HCT116 (cell line): ENCODE results near the gene RIT2. TPM values are rescaled to one million over a fixed set of nuclear protein-coding genes. Genes with fewer than 3 reads are reported as not detected.

Experiments used
- ATAC-seq: fragments of 200-7000 bp; cut with Tn5 transposase; 2 replicates; pipeline ENCODE4 v1.9.1; 2020; ENCODE audit warnings: mild to moderate bottlenecking, moderate library complexity
- BruUV-seq: library from RNA; stranded (reverse); fragments of 400-500 nt; replicated peaks from 2 replicates; lab custom pipeline; 2021; lab: Mats Ljungman, UMichigan
- CTCF ChIA-PET: fragments of 300-600 bp; sonication (Branson Sonifier 250); formaldehyde crosslinking; loops from one replicate; lab custom pipeline; 2021; ENCODE audit warnings: antibody characterized with exemption; lab: Charles Lee
- POLR2A ChIA-PET: fragments of 300-600, 350-600 bp; sonication (Branson Sonifier 250); formaldehyde crosslinking; loops from one replicate; lab custom pipeline; 2021; ENCODE audit warnings: antibody characterized with exemption; lab: Charles Lee
- RAD21 ChIA-PET, 2 experiments: fragments of 300-600 bp; sonication (Branson Sonifier 250); formaldehyde crosslinking; loops; one replicate each; lab custom pipeline; 2023; ENCODE audit warnings: low total read pairs in 2 of 2; ENCODE audit not compliant: uncharacterized antibody in 2 of 2, unreplicated experiment in 2 of 2, low non-redundant PET in 1 of 2; lab: Charles Lee
- DNase-seq: peaks from one replicate; pipeline ENCODE4 v3.0.0-alpha.2; 2010; ENCODE audit warnings: low read depth, low spot score
- H2AFZ ChIP-seq: fragments of 200-600 bp; shearing (Covaris generic), sonication (generic); 2 replicates; pipeline ENCODE4 v1.6.1; 2017; ENCODE audit warnings: low read depth, mixed run types, mixed read lengths, antibody characterized with exemption, low read length; ENCODE audit not compliant: poor library complexity, severe bottlenecking
- H3K27ac ChIP-seq: 2 replicates; pipeline ENCODE4 v1.5.1; 2012; ENCODE audit warnings: low read depth, low read length
- H3K27me3 ChIP-seq: fragments of 200-600 bp; sonication (generic); 2 replicates; pipeline ENCODE4 v1.6.1; 2016; ENCODE audit warnings: mixed run types, low read length, mixed read lengths; ENCODE audit not compliant: insufficient read depth
- H3K36me3 ChIP-seq, 2 experiments: fragments of 200-500 bp in 1 of 2; fragments of 200-600 bp in 1 of 2; sonication (Bioruptor generic) in 1 of 2; sonication (generic) in 1 of 2; 2 replicates each; pipeline versions ENCODE4 v1.5.1 to v1.6.1; 2014 to 2016; ENCODE audit warnings: low read length in 2 of 2, inconsistent platforms in 1 of 2, mixed read lengths in 1 of 2, mixed run types in 1 of 2; ENCODE audit not compliant: insufficient read depth in 2 of 2, control insufficient read depth in 1 of 2
- H3K4me1 ChIP-seq, 2 experiments: fragments of 200-600 bp in 1 of 2; sonication (generic) in 1 of 2; 2 replicates each; pipeline versions ENCODE4 v1.5.1 to v1.6.1; 2012 to 2017; ENCODE audit warnings: low read length in 2 of 2, inconsistent platforms in 1 of 2, mild to moderate bottlenecking in 1 of 2, mixed read lengths in 1 of 2, mixed run types in 1 of 2, moderate library complexity in 1 of 2; ENCODE audit not compliant: insufficient read depth in 2 of 2, control insufficient read depth in 1 of 2
- H3K4me2 ChIP-seq: fragments of 200-600 bp; sonication (generic); 2 replicates; pipeline ENCODE4 v1.6.1; 2017; ENCODE audit warnings: mixed run types, low read length, mixed read lengths
- H3K4me3 ChIP-seq, 2 experiments: fragments of 200-600 bp in 1 of 2; sonication (generic) in 1 of 2; replicated peaks in 1 of 2; 2 replicates each; pipeline ENCODE4 v1.5.1; 2011 to 2016; ENCODE audit warnings: low read length in 2 of 2, control low read depth in 1 of 2, low read depth in 1 of 2, mild to moderate bottlenecking in 1 of 2, mixed read lengths in 1 of 2, mixed run types in 1 of 2
- H3K79me2 ChIP-seq: fragments of 200-600 bp; sonication (generic); 2 replicates; pipeline ENCODE4 v1.6.1; 2017; ENCODE audit warnings: mild to moderate bottlenecking, mixed run types, low read length, moderate library complexity, mixed read lengths; ENCODE audit not compliant: insufficient read depth
- H3K9ac ChIP-seq: fragments of 200-600 bp; sonication (generic); 2 replicates; pipeline ENCODE4 v1.6.1; 2016; ENCODE audit warnings: low read length, mixed read lengths
- H3K9me2 ChIP-seq: fragments of 200-600 bp; sonication (generic), shearing (Covaris generic); 2 replicates; pipeline ENCODE4 v1.6.1; 2017; ENCODE audit warnings: mixed run types, mild to moderate bottlenecking, moderate library complexity; ENCODE audit not compliant: insufficient read depth
- H3K9me3 ChIP-seq, 2 experiments: fragments of 200-500 bp in 1 of 2; fragments of 200-600 bp in 1 of 2; sonication (Bioruptor generic) in 1 of 2; sonication (generic) in 1 of 2; 2 replicates each; pipeline ENCODE4 v1.6.1; 2014 to 2017; ENCODE audit warnings: low read length in 2 of 2, mixed read lengths in 2 of 2, inconsistent platforms in 1 of 2, low read depth in 1 of 2, mild to moderate bottlenecking in 1 of 2, mixed run types in 1 of 2, moderate library complexity in 1 of 2; ENCODE audit not compliant: control insufficient read depth in 1 of 2, insufficient read depth in 1 of 2
- H4K20me1 ChIP-seq: fragments of 200-600 bp; sonication (generic), shearing (Covaris generic); 2 replicates; pipeline ENCODE4 v1.6.1; 2017; ENCODE audit warnings: mixed run types, mild to moderate bottlenecking, moderate library complexity; ENCODE audit not compliant: insufficient read depth
- CBX3 ChIP-seq: IDR thresholded peaks from 2 replicates; pipeline ENCODE4 v1.6.1; 2012; ENCODE audit warnings: low read depth
- CEBPB ChIP-seq: IDR thresholded peaks from 2 replicates; pipeline ENCODE4 v1.6.1; 2012; ENCODE audit warnings: low read depth
- ELF1 ChIP-seq: IDR thresholded peaks from 2 replicates; pipeline ENCODE4 v1.6.1; 2012; ENCODE audit warnings: low read depth, borderline replicate concordance
- EZH2 ChIP-seq: fragments of 200-600 bp; sonication (generic); IDR thresholded peaks from 2 replicates; pipeline ENCODE4 v1.6.1; 2017; ENCODE audit warnings: antibody characterized with exemption, mixed run types
- POLR2A ChIP-seq: IDR thresholded peaks from 2 replicates; pipeline ENCODE4 v1.7.0; 2011; ENCODE audit warnings: borderline replicate concordance; ENCODE audit not compliant: insufficient read depth, insufficient read length; ENCODE audit errors: extremely low read depth
- POLR2AphosphoS5 ChIP-seq: IDR thresholded peaks from 2 replicates; pipeline ENCODE4 v1.6.1; 2011; ENCODE audit warnings: mild to moderate bottlenecking, low read depth, low read length, moderate library complexity
- RAD21 ChIP-seq: IDR thresholded peaks from 2 replicates; pipeline ENCODE4 v1.6.1; 2012; ENCODE audit warnings: low read depth, mild to moderate bottlenecking
- SRF ChIP-seq: IDR thresholded peaks from 2 replicates; pipeline ENCODE4 v1.6.1; 2012; ENCODE audit warnings: low read depth
- TCF7L2 ChIP-seq: IDR thresholded peaks from 2 replicates; pipeline ENCODE4 v1.7.0; 2011; ENCODE audit warnings: borderline replicate concordance, inconsistent platforms; ENCODE audit not compliant: insufficient read depth, insufficient read length; ENCODE audit errors: extremely low read depth
- YY1 ChIP-seq: IDR thresholded peaks from 2 replicates; pipeline ENCODE4 v1.6.1; 2011; ENCODE audit warnings: low read length, low read depth, moderate library complexity, mild to moderate bottlenecking; ENCODE audit not compliant: insufficient replicate concordance; ENCODE audit errors: extremely low read depth
- ZFX ChIP-seq: fragments of 450-650 bp; IDR thresholded peaks from 2 replicates; pipeline ENCODE4 v1.6.1; 2017
- intact Hi-C: fragments of 100-400 bp; cut with micrococcal nuclease; formaldehyde crosslinking; loops from 2 replicates; pipeline ENCODE4 v1.10.0; 2022
- total RNA-seq: library from RNA; stranded (reverse); gene quantifications from one replicate; pipeline ENCODE4 v1.2.1, GENCODE V29; 2021; ENCODE audit not compliant: unreplicated experiment
- TF ChIP-seq, protein P1 (sequence below): IDR thresholded peaks from 2 replicates; pipeline ENCODE4 v1.6.1; 2012
- TF ChIP-seq, protein P2 (sequence below): IDR thresholded peaks from 2 replicates; pipeline ENCODE4 v1.6.1; 2012; ENCODE audit warnings: low read depth
- TF ChIP-seq, protein P3 (sequence below): IDR thresholded peaks from 2 replicates; pipeline ENCODE4 v1.6.1; 2011; ENCODE audit warnings: mild to moderate bottlenecking, low read length, moderate library complexity; ENCODE audit not compliant: insufficient replicate concordance; ENCODE audit errors: extremely low read depth

Gene RIT2
- total RNA-seq, 1 experiment from 2014 or later = not detected

DNA sequence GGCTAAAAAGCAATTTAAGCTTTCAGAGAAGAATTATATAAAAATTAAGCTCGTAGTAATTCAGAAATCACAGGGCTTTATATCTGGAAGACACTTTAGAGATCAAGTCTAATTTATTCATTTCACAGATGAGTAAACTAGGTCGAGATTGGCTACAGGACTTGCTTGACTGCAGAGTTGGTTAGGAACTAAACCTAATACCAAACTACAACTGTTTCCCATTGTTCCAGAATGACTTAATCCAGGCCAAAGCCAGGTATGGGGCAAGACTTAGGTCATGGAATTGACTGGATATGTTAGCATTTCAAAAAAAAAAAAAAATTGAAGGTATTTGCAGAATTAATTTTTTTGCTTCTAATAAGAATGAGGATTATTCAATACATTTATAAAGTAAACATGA, 146.1 kb downstream of the RIT2 start:
- H3K27me3 ChIP-seq = no peaks in the 10 kb centered on the region

More for the DNA sequence above, 146.1 kb downstream of the RIT2 start:
- Histone ChIP-seq H3K9me3 (peaks cover 6 to 17% of the 10 kb centered on the region in 2 experiments; a peak in 2 of 4 replicates), H3K9ac (no peak overlapping the region), H3K4me3 (no peak overlapping the region), H3K4me1 (no peaks in the 10 kb centered on the region), H3K79me2 (no peaks in the 10 kb centered on the region), H3K27ac (no peak overlapping the region), H3K36me3 (no peaks in the 10 kb centered on the region; a peak in 1 of 4 replicates), H3K4me2 (no peak overlapping the region), H2AFZ (no peak overlapping the region), H3K9me2 (no peaks in the 10 kb centered on the region), H4K20me1 (no peaks in the 10 kb centered on the region)
- ChIA-PET RAD21 (no interaction called here), CTCF (no interaction called here), POLR2A (no interaction called here)
- DNase-seq = no peak
- intact Hi-C loops = no loop called here
- no peak for ATAC-seq
- no peak for TF ChIP-seq ELF1
- TF ChIP-seq CEBPB = no peak
- TF ChIP-seq, protein P1, sequence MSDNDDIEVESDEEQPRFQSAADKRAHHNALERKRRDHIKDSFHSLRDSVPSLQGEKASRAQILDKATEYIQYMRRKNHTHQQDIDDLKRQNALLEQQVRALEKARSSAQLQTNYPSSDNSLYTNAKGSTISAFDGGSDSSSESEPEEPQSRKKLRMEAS = no peak
- no peak for TF ChIP-seq POLR2AphosphoS5
- TF ChIP-seq, protein P2, sequence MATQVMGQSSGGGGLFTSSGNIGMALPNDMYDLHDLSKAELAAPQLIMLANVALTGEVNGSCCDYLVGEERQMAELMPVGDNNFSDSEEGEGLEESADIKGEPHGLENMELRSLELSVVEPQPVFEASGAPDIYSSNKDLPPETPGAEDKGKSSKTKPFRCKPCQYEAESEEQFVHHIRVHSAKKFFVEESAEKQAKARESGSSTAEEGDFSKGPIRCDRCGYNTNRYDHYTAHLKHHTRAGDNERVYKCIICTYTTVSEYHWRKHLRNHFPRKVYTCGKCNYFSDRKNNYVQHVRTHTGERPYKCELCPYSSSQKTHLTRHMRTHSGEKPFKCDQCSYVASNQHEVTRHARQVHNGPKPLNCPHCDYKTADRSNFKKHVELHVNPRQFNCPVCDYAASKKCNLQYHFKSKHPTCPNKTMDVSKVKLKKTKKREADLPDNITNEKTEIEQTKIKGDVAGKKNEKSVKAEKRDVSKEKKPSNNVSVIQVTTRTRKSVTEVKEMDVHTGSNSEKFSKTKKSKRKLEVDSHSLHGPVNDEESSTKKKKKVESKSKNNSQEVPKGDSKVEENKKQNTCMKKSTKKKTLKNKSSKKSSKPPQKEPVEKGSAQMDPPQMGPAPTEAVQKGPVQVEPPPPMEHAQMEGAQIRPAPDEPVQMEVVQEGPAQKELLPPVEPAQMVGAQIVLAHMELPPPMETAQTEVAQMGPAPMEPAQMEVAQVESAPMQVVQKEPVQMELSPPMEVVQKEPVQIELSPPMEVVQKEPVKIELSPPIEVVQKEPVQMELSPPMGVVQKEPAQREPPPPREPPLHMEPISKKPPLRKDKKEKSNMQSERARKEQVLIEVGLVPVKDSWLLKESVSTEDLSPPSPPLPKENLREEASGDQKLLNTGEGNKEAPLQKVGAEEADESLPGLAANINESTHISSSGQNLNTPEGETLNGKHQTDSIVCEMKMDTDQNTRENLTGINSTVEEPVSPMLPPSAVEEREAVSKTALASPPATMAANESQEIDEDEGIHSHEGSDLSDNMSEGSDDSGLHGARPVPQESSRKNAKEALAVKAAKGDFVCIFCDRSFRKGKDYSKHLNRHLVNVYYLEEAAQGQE = no peak
- no peak for TF ChIP-seq RAD21
- no peak for TF ChIP-seq ZFX
- no peak for TF ChIP-seq YY1
- no peak for TF ChIP-seq POLR2A
- no peak for TF ChIP-seq EZH2
- TF ChIP-seq SRF = no peak
- TF ChIP-seq, protein P3, sequence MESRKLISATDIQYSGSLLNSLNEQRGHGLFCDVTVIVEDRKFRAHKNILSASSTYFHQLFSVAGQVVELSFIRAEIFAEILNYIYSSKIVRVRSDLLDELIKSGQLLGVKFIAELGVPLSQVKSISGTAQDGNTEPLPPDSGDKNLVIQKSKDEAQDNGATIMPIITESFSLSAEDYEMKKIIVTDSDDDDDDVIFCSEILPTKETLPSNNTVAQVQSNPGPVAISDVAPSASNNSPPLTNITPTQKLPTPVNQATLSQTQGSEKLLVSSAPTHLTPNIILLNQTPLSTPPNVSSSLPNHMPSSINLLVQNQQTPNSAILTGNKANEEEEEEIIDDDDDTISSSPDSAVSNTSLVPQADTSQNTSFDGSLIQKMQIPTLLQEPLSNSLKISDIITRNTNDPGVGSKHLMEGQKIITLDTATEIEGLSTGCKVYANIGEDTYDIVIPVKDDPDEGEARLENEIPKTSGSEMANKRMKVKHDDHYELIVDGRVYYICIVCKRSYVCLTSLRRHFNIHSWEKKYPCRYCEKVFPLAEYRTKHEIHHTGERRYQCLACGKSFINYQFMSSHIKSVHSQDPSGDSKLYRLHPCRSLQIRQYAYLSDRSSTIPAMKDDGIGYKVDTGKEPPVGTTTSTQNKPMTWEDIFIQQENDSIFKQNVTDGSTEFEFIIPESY = no peak
- no peak for TF ChIP-seq TCF7L2
- TF ChIP-seq CBX3 = no peak
- BruUV-seq = no TSS peak
